GM18519 (cell line): ENCODE data around the gene ACTR8.

ENCODE experiments used
- ATAC-seq: cut with Tn5 transposase; IDR thresholded peaks from one replicate; pipeline ENCODE4 v1.9.1; 2021; ENCODE audit warnings: mild to moderate bottlenecking, moderate library complexity; ENCODE audit not compliant: unreplicated experiment, low FRiP score

ACTR8 gene

DNA sequence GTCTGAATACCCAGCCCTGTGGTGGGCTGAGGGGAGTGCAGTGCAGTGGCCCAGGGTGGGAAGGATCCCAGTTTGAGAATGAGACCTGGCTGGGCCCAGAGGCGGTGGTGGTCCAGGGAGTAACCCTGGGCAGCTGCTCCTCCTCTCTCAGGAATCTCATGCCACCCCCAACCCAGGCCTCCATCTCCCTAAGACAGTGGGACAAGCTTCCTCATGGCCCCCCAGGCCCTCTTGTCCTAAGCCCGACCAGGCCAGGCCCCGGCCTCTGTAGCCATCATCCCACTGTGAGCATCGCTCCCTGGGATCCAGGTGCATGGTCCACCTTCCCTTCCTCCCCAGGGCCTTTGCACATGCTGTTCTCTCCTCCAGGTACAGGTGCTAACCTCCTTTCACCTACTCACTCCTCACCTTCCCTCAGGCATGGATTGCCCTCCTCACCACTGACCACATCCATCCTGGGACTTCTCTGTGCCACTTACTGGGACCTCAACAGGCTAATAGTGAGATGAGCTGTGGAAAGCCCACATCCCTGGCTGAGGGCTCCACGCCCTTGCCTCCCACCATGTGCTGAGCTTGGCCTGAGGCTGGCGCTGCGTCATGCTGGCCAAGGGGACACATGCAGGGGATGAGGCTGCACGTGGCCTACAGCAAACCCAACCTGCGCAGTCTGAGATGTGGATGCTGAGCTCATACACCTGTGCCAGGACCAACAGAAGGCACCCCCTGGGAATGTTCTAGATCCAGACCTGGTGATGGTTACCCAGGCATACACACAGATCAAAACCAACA, 45.7 kb downstream of the ACTR8 start:
- no peak for ATAC-seq

DNA sequence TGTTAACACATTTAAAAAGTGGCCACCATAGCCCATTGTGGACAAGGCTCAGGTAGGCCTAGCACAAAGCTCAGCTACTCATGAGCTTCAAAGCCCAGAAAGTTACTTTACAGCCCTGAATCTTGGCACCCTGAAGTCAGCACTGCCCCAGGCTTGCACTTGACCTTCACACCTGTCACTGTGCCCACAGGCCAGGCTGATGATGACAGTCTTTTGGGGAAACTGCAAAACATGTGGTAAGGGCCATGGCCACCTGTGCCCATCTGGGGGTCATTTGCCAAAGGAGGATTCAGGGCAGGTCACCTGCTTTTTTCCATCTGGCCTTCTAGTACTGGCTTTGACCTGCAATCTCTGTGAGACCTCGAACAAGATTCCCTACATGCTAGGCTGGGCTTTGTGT, 46.7 kb downstream of the ACTR8 start:
- no peak for ATAC-seq

DNA sequence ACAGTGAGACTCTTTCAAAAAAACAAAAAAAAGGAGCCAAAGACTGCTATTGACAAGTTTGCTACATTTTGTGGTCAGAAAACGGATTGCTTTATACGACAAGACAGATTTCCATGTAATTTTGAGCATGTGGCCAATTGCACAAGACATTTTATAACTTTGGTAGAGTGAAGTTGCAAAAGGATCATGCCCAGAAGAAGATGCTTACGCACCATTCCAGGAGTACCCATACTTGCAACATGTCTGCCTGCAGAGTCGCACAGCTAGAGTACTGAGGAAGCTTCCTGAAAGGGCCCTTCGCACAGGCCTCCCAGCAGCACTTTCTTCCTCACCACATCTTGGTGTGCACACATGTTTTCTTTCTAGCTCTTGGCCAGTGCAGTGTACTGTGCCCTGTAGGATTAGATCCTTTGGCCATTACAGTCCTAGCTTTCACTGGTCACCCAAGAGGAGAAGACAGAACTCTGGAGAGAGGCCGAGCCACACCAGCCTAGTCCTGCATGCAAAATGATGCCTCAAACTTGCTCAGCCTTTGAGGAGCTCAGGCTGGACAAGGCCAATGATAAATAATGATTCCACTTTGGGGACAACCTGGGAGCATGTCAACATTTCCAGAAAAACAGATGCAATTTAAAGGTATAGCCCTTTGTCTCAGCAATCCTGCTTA, 47.4 kb downstream of the ACTR8 start:
- no peak for ATAC-seq

DNA sequence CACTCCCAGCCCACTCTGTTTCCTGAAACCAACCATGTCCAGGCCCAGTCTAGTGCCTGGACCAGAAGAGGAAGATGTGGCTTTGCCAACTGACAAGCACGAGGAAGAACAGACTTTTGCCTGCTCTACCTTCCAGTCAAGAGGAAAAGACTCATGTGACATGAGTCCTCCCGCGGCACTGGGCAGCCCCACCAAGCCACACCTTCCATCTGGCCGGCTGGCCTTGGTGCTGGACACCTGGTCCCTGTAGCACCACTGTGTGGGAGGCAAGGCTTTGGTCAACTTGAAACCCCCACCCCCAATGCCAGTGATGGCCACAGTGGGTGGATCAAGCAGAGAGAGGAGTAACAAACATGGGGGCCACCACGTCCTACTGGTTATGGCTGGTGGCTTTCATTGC, 48.3 kb downstream of the ACTR8 start:
- ATAC-seq = no peak

DNA sequence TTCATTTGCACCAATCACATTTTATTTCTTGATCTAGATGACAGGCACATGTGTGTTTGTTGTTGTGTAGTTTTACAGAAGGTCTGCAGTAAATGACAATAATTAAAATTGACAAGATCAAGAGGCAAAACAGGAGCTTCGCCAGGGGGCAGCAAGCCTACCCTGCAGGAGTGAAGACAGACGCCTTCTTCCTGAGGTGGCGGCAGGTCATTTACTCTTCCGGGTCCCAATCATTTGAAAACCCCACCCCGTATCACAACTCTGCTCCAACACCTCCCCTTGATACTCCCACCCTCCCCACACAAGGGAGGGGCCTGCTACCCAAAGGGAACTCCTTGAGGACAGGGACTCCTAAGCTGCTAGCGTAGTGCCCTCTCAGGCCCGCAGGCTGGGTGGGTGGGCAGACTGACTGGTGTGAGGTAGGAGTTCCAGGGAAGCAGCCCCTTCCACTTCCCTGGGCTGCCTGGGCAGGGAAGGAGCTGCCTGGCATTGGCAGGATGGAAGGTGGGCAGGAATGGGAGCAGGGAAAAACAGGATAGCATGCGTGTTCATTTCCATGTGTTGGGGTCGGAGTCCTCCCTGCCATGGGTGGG, 48.8 kb downstream of the ACTR8 start:
- no peak for ATAC-seq

DNA sequence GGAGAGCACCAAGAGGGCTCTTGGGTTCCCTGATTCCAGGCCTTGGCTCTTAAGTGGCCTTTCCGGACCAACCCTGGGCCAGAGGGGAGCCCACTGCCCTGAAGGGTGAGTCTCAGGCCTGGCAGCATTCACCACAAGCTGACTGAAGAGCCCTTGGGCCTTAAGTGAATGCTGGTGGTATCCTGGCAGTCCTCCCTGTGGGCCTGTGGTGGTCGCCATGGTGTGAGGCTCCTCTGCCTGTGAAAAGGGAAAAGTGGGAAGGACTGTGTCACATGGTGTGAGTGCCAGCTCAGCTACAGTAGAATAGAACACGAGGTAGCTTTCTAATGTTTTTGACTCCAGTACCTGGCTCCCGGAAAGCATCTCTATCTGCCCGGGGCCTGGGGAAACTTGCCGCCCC, 51.0 kb downstream of the ACTR8 start:
- no peak for ATAC-seq

DNA sequence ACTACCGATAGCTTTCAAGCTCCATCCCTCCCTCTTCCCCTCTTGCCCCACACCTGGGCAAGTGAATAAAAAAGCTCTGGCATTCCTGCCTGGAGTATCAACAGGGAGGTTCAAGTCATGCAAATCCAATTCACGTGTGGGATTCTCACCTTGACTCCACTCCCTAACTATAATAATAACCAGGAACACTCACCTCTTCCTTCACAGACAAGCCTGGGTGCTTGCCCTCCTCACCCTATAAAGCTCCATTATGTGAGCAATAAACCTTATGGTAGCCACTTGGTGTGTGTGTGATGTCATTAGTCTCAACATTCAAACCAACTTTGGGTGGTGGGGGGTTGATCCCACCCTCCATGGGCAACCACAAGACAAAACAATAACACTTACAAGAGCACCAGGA, 52.3 kb downstream of the ACTR8 start:
- no peak for ATAC-seq

DNA sequence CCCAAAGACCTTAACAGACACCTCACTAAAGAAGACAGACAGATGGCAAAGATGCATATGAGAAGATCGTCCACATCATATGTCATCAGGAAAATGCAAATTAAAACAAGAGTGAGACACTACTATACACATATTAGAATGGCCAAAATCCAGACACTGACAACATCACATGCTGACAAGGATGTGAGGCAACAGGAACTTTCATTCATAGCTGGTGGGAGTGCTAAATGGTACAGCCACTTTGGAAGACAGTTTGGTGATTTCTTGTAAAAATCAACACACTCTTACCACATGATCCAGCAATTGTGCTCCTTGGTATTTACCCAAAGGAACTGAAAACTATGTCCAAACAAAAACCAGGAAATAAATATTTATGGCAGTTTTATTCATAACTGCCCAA, 53.4 kb downstream of the ACTR8 start:
- ATAC-seq = no peak

DNA sequence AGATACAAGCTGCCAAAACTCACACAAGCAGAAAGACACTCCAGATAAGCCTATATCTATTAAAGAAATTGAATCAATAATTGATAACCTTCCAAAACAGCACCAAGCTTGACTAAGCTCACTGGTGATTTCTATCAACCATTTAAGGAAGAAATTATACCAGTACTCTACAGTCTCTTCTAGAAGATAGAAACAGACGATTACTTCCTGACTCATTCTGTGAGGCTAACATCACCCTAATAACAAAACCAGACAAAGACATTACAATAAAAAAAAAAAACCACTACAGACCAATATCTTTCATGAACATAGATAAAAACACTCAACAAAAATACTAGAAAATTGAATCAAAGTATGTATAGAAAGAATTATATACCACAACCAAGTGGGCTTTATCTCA, 55.9 kb downstream of the ACTR8 start:
- no peak for ATAC-seq

DNA sequence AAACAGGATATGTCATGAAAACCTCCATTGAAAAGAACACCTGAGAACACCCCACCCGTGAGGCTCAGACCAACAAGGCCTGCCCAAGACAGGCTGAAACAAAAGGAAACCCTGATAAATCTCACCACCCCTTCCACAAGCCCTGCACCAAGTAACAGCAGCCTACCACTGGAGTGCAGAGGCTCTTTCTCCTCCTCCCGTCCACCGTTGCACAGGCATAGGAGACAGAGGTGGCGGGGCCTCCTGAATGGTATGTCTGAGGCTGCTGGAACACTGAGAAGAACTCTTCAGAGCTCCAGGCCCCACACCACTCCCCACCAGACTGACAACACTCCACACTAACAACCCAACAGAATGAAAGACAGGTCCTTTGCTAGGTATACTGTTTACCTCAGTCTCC, 57.2 kb downstream of the ACTR8 start:
- ATAC-seq = no peak

DNA sequence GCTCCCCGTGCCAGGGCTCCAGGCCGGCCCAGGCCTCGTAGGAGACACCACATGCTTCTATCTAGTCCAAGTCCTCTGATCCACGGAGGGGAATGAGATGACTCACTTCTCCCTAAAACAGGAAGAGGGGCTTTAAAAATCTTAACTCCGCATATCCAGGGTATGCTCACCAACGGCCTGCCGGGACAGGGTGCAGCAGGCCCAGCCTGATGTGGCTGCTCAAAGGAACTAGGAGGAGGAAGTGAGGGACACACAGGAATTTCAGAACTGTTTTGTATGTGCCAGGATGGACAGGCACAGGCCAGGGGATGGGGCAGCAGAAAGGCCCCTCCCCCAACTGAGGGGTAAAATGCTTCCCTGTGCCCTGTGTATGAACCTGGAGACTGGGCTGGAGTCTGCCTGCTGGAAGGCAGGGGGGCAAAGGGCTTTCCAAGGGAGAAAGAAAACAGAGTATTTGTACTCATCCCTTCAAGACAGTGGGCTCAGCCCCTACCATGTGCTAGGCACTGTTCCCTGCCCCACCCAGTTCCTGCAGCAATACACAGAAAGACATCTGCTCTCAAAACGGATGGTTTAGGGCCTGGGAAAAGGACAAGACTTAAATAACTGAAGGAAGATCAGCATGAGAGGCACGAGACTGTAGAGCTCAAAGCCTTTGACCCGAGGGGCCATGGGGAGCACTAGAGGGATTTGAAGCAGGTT, 57.8 kb downstream of the ACTR8 start:
- no peak for ATAC-seq

DNA sequence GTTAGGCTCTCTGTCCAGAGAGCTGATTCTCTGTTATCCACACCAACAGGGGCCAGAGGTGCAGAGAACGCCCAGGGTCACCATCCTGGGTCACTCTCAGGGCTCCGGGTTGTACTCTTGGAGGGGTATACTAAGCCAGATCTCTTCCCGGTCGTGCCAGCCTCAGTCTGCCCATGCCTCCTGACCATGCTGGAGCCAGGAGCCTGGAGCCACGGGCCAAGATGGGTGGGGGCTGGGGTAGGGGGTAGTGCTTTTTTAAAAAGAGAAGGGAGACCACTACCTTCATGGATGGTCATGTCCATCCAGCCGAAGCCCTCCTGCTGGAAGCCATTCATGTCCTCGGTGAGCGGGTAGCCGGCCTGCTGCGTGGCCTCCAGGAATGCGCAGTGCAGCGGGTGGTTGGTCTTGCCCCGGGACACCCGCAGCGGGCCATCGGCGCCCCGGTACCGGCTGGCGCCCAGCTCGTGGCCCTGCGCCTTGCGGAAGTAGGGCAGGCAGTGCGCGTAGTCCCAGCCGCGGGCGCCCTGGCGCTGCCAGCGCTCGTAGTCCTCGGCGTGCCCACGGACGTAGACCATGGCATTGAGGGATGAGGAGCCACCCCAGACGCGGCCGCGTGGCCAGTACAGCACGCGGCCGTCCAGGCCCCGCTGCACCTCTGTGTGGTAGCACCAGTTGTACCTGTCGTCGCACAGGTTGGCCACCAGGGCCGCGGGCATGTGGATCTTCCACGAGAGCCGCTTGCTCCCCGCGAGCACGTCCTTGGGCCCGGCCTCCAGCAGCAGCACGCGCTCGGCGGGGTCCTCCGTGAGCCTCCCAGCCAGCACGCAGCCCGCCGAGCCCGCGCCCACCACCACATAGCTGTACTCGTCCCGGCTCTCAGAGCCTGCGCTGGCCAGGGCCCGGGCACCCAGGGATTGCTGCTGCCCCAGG, 58.7 kb downstream of the ACTR8 start:
- ATAC-seq = no peak

DNA sequence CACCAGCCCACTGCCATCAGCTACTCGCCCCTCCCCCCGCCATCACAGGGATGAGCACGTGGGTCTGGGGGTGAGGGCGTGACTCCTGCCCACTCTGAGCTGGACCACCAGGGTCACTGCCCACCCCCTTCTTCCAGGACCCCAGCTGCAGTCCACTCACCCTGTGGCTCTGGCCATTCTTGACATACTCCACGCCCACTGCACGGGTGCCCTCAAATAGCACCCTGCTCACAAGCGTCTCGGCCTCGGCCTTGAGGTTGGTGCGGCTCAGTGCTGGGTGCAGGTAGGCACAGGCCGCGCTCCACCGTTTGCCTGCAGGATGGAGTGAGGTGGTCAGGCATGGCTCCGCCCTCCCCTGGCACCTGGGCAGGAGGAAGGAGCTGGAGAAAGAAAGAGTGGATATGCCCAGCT, 59.6 kb downstream of the ACTR8 start:
- no peak for ATAC-seq

DNA sequence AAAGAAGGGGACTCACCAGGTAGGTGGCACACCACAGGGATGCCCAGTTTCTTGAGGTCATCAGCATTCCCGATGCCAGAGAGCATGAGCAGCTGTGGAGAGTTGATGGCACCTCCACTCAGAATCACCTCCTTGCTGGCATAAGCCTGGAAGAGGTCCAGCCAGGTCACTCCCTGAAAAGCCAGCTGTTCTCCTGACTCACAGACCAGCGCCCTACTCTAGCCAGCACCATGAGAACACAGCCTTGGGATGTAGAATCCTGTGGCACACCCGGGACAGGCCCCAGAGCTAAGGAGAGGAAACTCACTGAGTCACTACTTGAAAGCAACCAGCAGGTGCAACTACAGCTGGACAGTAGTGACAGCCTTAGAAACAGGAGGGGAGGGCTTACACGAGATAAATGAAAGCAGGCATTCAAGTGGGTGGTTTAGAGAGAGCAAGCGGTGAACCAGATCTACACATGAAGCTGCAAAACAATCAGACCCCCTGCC, 60.3 kb downstream of the ACTR8 start:
- ATAC-seq = no peak

DNA sequence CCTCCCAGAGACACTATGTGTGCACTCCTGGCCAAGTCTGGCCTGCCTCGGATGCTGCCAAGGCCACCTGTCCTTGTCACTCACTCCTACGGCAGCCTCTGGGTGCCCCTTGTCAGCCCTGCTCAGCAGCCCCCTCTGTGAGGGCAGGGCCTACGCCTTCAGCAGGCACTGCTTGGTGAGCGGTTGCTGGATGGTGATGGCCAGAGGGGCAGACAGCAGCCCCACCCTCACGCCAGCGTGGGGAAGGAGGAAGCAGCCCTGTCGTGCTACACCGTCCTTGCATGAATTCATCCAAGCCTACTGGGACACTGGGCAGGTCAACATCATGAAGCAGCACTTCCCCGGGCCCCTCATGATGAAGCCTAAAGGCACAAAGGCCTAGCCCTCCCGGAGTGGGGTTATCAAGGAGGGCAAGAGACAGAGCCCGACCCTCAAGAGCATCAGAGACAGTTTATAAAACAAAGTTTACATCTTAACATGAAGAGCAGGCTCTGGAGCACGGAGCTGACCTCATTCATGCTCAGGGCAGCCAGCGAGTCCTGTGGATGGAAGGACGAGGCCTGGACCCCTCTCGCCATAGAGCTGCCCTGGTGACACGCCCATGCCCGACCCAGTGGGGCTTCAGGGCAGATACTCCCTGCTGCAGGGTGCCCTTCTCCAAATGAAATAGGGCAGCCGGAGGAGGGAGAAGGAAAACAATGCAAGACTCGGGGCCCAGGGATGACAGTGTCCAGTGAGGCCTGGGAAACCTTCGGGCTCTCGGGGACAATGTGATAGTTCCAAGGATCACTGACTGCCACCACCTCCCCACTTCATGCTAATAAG, 61.0 kb downstream of the ACTR8 start:
- ATAC-seq = no peak

DNA sequence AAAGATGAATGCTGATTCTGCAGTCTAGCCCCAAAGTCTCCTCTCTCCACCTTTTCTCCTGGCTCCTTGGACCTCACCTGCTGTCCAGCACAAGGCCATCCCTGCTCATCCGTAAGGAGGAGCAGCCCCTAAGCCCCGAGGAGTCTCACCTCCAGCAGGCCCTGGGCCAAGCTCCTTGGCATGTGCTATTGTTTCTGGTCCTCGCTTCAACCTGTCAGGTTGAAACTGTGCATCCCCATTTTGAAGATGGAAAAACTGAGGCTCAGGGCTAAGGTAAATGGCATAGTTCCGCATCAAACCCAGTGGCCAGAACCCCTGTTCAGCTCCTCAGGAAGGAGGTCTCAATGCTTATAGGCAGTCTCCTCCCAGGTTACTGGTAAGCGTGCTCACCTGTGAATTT, 61.9 kb downstream of the ACTR8 start:
- ATAC-seq = no peak

DNA sequence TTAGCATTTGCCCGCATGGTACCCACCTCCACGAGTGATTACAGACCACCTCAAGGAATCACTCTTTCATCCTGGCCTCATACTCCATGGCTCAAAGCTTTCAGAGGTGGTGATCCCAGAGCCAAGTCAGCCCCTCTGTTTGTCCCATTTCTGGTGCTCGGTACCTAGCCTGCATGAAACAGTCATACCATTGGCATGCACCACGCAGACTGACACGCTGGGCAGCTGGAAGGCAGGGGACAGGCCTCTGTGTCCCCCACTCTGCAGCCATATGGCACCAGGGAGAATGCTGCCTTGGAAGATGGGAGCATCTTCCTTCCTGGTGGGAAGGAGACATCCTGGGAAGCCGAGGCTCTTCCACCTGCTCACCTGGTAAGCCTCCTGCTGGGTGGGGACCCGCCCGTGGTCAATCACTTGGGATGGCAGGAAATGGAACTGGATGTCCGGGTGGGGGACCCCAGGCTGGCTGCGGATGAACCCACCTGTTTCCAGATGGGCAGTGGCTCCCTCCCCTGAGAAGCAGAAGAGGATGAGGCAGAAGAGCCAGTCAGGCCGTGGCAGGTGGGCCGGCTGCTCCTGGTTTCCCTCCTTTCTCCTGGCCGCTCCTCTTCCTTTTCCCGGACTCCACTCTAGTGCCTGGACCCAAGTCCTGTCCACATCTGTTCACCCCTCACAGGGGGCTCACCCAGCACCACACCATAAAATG, 62.6 kb downstream of the ACTR8 start:
- ATAC-seq = no peak
